Adipose tissue (tissue), 3 donors: ENCODE measurements around the gene SERPINA5. TPM values are rescaled to one million over a fixed set of nuclear protein-coding genes. Genes with fewer than 3 reads are reported as not detected.

Source experiments
- H3K27ac ChIP-seq: one replicate; pipeline ENCODE4 v1.5.1; 2013; ENCODE audit warnings: low read depth, low read length
- WGBS, 3 donors: extraction: QIAGEN DNeasy Blood & Tissue Kit; methylation state at CpG; one replicate each; pipeline ENCODE4 v1.1.7; 2013; 5-methylcytosine and 5-hydroxymethylcytosine counted together
- polyA plus RNA-seq, 3 donors: library from polyadenylated mRNA; stranded (reverse); fragments of 200-250 nt; gene quantifications; one replicate each; pipeline ENCODE4 v1.2.3, GENCODE V29; 2013
- donor health status: healthy with polysubstance abuse.
- donor health status: Bipolar disorder and iron deficiency.
- donor health status: healthy.

SERPINA5 gene
- polyA plus RNA-seq, 3 donors, result 1.1 to 65.2 (median 1.1) TPM

- H3K27ac ChIP-seq, result no peak overlapping the region
- WGBS, 3 donors, result 88 to 92% (median 90%) methylated on average over 14 of the region's 14 CpGs
Observed at GRCh38 chr14:94548131-94548998, 32.9 kb upstream of the SERPINA5 start.

DNA sequence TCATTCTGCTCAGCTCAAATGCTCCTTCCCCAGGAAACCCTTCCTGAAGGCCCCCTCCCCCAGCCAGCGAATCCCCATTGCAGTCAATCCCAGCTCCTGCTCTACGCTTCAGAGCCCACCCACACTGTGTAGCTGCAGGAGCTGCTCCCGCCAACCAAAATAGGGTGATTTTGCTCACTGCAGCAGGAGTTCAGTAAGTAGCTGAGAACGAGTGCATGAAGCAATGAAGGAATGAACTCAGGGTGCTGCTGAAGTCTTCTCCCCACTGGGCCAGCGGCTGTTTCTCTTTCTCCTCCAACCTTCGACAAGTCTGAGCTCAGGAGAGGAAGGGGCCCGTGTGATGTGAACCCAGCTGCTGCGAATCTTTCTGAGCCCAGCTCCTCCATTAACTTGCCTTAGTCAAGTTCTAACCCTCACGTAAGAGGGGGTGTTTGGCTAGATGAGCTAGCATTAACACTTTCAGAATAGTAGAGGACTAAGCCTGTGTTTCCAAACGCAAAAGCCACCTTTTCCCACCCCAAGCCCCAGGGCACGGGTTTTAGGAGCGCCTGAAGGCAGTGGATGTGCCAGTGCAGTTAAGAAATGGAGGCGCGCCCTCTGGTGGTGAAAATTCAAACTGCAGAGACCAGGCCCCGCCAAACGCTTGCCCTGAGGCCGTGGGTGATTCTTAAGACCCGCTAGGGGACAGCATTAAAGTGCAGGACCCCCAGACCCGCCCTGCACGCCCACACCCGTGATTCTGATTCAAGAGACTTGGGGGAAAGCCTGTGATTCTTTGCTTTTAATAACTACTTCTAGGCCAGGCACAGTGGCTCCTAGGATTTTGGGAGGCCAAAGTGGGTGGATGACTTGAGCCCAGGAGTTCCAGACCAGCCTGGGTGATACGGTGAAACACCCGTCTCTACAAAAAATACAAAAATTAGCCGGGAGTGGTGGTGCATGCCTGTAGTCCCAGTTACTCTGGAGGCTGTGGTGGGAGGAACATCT lies 31.9 kb upstream of the SERPINA5 start:
- H3K27ac ChIP-seq, result no peak overlapping the region
- 27 to 31% (median 29%) methylated on average over 24 of the region's 24 CpGs for WGBS, 3 donors

DNA sequence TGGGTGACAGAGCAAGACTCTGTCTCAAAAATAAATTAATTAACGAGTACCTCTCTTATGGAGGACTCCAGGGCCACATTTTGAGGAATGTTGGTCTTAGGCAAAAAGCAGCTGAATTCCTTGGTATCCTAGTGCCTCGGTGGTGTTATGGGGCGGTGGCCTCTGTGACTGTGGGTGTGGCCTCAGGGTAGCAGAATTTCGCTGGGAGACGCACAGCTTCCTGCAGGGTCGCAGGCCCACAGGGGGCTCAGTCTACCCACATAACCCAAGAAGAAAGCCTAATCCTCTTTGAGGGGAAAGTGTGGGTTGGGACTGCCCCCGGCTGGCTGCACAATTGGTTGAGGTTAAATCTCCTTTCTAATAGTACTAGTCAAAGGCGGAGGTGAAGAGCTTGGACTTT lies 31.2 kb upstream of the SERPINA5 start:
- no peak overlapping the region for H3K27ac ChIP-seq
- WGBS, 3 donors, result 71 to 80% (median 73%) methylated on average over 8 of the region's 8 CpGs

DNA sequence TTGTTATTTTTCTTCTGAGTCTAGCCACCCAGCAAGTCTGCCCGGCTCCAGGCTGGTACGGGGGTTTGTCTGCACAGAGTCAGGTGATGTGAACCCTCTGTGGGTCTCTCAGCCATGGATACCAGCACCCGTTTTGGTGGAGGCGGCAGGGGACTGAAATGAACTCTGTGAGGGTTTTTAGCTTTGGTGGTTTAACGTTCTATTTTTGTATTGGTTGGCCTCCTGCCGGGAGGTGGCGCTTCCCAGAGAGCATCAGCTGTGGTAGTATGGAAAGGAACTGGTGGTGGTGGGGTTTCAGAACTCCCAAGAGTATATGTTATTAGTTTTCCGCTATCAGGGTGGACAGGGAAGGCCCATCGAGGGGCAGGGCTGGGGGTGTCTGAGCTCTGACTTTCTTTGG lies 25.2 kb upstream of the SERPINA5 start:
- 83 to 93% (median 86%) methylated on average over 9 of the region's 9 CpGs for WGBS, 3 donors
- no peak overlapping the region for H3K27ac ChIP-seq

DNA sequence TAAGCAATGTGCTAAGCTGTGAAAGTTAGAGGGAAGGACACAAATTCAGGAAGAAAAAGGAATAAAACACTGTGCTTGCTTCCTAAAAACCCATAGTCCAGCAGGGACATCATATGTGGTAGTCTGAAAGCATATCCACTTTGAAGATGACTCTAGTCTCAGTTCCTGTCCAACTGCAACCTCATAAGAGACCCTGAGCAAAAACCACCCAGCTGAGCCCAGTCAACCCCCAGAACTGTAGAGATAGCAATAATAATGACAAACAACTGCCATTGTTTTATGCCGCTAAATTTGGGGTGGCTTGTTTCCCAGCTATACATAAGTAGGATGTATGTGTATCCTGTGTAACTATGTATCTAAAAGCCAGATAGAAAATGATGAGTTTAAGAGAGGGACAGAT lies 23.9 kb upstream of the SERPINA5 start:
- H3K27ac ChIP-seq, result no peak overlapping the region
- WGBS, 3 donors, result 89 to 97% (median 92%) methylated on average over 1 of the region's 1 CpG

GRCh38 chr14:94558842-94559241 lies 22.4 kb upstream of the SERPINA5 start:
- 76 to 90% (median 83%) methylated on average over 2 of the region's 2 CpGs for WGBS, 3 donors
- H3K27ac ChIP-seq, result no peak overlapping the region

GRCh38 chr14:94559638-94560290 lies 21.5 kb upstream of the SERPINA5 start:
- no peak overlapping the region for H3K27ac ChIP-seq
- 80 to 83% (median 82%) methylated on average over 9 of the region's 9 CpGs for WGBS, 3 donors

- 77 to 84% (median 82%) methylated on average over 3 of the region's 3 CpGs for WGBS, 3 donors
- H3K27ac ChIP-seq, result no peak overlapping the region
Observed at GRCh38 chr14:94560291-94560665, 20.9 kb upstream of the SERPINA5 start.

DNA sequence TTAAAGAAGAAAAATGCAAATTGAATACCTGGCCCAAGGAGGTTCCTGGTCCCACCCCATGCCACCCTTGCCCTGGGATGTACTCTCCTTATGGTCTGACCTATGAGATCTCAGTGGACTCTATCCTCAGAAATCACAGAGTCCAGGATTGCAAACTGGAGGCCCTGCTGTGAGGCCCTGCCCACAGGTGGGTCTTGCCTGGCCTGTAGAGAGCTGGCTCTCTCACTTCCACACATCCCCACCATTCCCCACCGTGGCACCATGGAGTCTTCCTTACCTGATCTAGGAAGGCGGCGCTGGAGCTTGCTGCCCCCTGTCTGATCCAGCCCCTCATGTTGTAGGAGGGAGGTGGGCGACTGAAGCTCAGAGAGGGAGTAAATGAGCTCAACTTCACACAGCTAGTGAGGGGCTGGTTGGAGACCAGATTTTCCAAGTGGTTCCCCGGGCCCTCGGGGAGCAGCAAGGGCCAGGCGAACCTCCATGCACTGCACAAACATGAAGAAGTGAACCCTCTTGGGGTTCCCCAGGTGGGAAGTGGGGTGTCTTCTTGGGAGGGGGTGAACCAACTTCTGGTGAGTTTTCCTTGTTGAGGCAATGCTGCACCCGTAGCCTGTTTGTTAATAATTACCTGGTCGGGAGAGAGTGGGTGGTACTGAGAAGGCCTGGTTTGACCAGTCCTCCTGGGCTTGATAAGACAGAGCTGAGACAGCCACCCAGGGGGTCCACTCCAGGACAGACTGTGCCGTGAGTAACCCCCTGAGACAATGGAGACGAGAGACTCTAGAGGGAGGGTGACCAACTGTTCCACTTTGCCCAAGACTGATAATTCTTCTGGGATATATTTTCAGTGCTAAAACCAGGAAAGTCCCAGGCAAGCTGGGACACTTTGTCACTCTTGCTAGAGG lies 20.2 kb upstream of the SERPINA5 start, which contains the start of gene SERPINA4:
Gene SERPINA4, plus strand, starts transcription at position 692 of the 905 bp plus-strand sequence. CDS start 2,041 bp downstream, outside the sequence.
- WGBS, 3 donors, result 63 to 86% (median 85%) methylated on average over 11 of the region's 11 CpGs
- H3K27ac ChIP-seq, result no peak within 1 kb of the TSS

DNA sequence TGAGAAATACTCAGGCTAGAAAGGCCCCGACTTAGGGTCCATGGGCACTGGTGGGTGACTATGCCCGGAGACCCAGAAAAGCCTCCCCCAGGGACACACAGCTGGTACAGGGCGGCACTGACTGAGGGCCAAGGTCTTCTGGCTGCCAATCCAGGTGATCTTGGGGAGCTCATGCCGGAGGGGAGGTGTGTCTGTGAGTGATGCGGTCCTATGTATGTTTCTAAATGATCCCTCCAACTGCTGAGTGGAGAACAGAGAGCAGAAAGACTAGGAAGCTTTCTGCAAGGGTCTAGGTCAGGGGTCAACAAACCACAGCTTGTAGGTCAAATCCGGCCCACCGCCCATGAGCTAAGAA lies 19.6 kb upstream of the SERPINA5 start:
- no peak overlapping the region for H3K27ac ChIP-seq
- WGBS, 3 donors, result 49 to 82% (median 82%) methylated on average over 7 of the region's 7 CpGs

GRCh38 chr14:94562022-94562421 lies 19.2 kb upstream of the SERPINA5 start:
- H3K27ac ChIP-seq, result no peak overlapping the region
- 78 to 84% (median 84%) methylated on average over 5 of the region's 5 CpGs for WGBS, 3 donors

DNA sequence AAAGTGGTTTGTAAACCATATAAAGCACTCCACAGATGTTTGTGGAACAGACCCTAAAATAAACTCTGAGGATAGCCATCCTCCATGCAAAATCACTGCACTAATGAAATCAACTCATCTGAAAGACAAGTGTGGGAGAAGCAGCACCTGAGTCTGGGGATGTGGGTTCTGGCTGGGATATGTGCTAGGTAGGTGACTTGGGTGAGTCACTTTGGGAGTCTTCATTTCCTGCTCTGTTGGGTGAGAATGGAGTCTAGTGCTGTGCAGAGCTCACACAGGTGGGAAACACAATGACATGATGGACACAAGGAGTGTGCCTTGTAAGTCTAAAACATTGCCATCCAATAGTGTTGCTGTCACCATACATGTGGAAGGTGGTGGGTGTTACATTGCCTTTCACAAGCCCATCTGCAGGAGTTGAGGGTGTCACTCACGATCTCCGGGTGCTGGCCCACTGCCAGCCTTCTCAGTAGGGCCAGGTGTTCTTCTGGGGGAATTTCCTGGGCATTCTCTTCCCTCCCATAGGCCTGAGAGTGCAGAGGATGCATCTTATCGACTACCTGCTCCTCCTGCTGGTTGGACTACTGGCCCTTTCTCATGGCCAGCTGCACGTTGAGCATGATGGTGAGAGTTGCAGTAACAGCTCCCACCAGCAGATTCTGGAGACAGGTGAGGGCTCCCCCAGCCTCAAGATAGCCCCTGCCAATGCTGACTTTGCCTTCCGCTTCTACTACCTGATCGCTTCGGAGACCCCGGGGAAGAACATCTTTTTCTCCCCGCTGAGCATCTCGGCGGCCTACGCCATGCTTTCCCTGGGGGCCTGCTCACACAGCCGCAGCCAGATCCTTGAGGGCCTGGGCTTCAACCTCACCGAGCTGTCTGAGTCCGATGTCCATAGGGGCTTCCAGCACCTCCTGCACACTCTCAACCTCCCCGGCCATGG lies 18.0 kb upstream of the SERPINA5 start:
- 82 to 90% (median 89%) methylated on average over 16 of the region's 16 CpGs for WGBS, 3 donors
- H3K27ac ChIP-seq, result no peak overlapping the region

- no peak overlapping the region for H3K27ac ChIP-seq
Observed at GRCh38 chr14:94564381-94564780, 16.8 kb upstream of the SERPINA5 start.

DNA sequence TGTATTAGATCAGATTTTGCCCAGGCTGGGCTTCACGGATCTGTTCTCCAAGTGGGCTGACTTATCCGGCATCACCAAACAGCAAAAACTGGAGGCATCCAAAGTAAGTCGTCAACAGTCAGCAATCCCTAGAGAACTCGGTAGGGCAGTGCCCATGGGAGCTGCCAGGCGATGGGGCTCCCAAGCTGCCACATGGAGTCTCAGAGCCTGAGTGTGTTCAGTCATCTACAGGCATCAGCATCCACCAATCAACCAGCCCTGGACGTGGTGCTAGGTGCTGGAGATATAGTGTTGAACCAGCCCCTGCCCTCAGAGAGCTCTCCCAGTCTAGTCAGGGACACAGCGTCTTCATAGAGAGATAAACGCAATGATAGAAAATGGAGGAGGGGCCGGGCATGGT lies 13.0 kb upstream of the SERPINA5 start:
- 89 to 94% (median 91%) methylated on average over 9 of the region's 9 CpGs for WGBS, 3 donors
- no peak overlapping the region for H3K27ac ChIP-seq

DNA sequence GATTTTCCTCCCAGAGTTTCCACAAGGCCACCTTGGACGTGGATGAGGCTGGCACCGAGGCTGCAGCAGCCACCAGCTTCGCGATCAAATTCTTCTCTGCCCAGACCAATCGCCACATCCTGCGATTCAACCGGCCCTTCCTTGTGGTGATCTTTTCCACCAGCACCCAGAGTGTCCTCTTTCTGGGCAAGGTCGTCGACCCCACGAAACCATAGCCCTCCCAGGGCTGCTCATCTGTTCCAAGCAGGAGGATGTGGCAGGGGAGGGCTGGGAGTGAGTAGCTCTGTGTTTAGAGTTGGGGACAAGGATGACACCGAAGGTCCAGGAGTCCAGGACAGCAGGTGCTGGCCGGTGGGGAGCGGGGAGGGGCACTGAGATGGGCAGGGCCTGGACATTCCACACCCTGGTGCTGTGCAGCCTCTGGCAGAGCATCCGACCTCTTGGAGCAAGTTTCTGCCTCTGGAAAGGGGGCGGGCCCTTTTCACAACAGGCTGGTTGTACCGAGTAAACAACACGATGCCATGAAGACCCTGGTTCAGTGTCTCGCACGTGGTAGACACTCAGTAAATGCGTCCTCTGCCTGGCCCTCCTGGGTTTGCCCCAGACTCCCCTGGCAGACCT lies 11.7 kb upstream of the SERPINA5 start:
- WGBS, 3 donors, result 83 to 93% (median 90%) methylated on average over 19 to 20 of the region's 20 CpGs
- H3K27ac ChIP-seq, result no peak overlapping the region

- no peak overlapping the region for H3K27ac ChIP-seq
- 90 to 93% (median 92%) methylated on average over 6 of the region's 6 CpGs for WGBS, 3 donors
Observed at GRCh38 chr14:94570002-94570400, 11.2 kb upstream of the SERPINA5 start.
